HG03108 (cell line): Measurements from ENCODE around the gene NAXD.
"Not testable (repeated sequence)": the region's sequence is repeated elsewhere in the genome, so short reads cannot be mapped to it uniquely, and the experiment has no call there.

Experiments used
- ATAC-seq: cut with Tn5 transposase; IDR thresholded peaks from one replicate; pipeline ENCODE4 v1.9.1; 2021; ENCODE audit warnings: moderate library complexity; ENCODE audit not compliant: unreplicated experiment

Gene NAXD

GRCh38 chr13:110662777-110663443 is 47.6 kb downstream of the NAXD start:
- no peak for ATAC-seq

GRCh38 chr13:110663491-110663890 is 48.1 kb downstream of the NAXD start:
- no peak for ATAC-seq

GRCh38 chr13:110664041-110664440 is 48.7 kb downstream of the NAXD start:
- no peak for ATAC-seq

GRCh38 chr13:110664673-110665072 is 49.3 kb downstream of the NAXD start:
- no peak for ATAC-seq

GRCh38 chr13:110665491-110666254 is 50.3 kb downstream of the NAXD start:
- no peak for ATAC-seq

GRCh38 chr13:110666255-110666533 is 50.8 kb downstream of the NAXD start:
- ATAC-seq: no peak

GRCh38 chr13:110669036-110669435 is 53.7 kb downstream of the NAXD start:
- ATAC-seq: no peak

- ATAC-seq: not testable (repeated sequence)
Observed at GRCh38 chr13:110669814-110670213, 54.5 kb downstream of the NAXD start.

GRCh38 chr13:110676595-110677587 is 61.5 kb downstream of the NAXD start:
- ATAC-seq: peak; percentile 67

- no peak for ATAC-seq
Observed at GRCh38 chr13:110677731-110678545, 62.6 kb downstream of the NAXD start.

- ATAC-seq: no peak
Observed at GRCh38 chr13:110680852-110681251, 65.5 kb downstream of the NAXD start.

GRCh38 chr13:110681868-110682550 is 66.7 kb downstream of the NAXD start:
- no peak for ATAC-seq

GRCh38 chr13:110682746-110683145 is 67.4 kb downstream of the NAXD start:
- no peak for ATAC-seq

- ATAC-seq: no peak
Observed at GRCh38 chr13:110683203-110683883, 68.0 kb downstream of the NAXD start.

- no peak for ATAC-seq
Observed at GRCh38 chr13:110683921-110684320, 68.6 kb downstream of the NAXD start.

GRCh38 chr13:110684388-110685056 is 69.2 kb downstream of the NAXD start:
- no peak for ATAC-seq

- ATAC-seq: no peak
Observed at GRCh38 chr13:110685305-110686020, 70.1 kb downstream of the NAXD start.

GRCh38 chr13:110687736-110688135 is 72.4 kb downstream of the NAXD start:
- ATAC-seq: no peak
